Type B pancreatic cell (in vitro differentiated cells): Measurements from ENCODE around the gene DNAH6. TPM values are rescaled to one million over a fixed set of nuclear protein-coding genes. Genes with fewer than 3 reads are reported as not detected.
"Not testable (repeated sequence)": the region's sequence is repeated elsewhere in the genome, so short reads cannot be mapped to it uniquely, and the experiment has no call there.

Source experiments
- DNase-seq: peaks from one replicate; pipeline ENCODE4 v3.0.0; 2021; ENCODE audit warnings: mixed read lengths; ENCODE audit not compliant: unreplicated experiment; ENCODE audit errors: extremely low spot score
- H3K27ac Mint-ChIP-seq: 2 replicates; pipeline ENCODE4 v1.8.0; 2021; ENCODE audit warnings: mild to moderate bottlenecking, mixed read lengths
- H3K27me3 Mint-ChIP-seq: 2 replicates; pipeline ENCODE4 v1.8.0; 2021; ENCODE audit warnings: mixed read lengths
- H3K36me3 Mint-ChIP-seq: 2 replicates; pipeline ENCODE4 v1.8.0; 2021; ENCODE audit warnings: mixed read lengths
- H3K4me1 Mint-ChIP-seq: one replicate; pipeline ENCODE4 v1.8.0; 2021; ENCODE audit warnings: mixed read lengths; ENCODE audit not compliant: unreplicated experiment
- H3K4me3 Mint-ChIP-seq: 2 replicates; pipeline ENCODE4 v1.8.0; 2021; ENCODE audit warnings: mild to moderate bottlenecking, mixed read lengths
- H3K9me3 Mint-ChIP-seq: 2 replicates; pipeline ENCODE4 v1.8.0; 2021; ENCODE audit warnings: mixed read lengths
- CTCF ChIP-seq: fragments of 200-600 bp; sonication (generic); conservative IDR thresholded peaks from 2 replicates; pipeline ENCODE4 v1.5.0; 2021; ENCODE audit warnings: antibody characterized with exemption, mild to moderate bottlenecking
- long read RNA-seq: library from polyadenylated mRNA; unstranded; transcript quantifications from one replicate; pipeline ENCODE4 v2.0.0, GENCODE V29; 2020
- total RNA-seq: library from RNA; stranded (reverse); gene quantifications from 2 replicates; pipeline ENCODE4 v1.2.1, GENCODE V29; 2021; ENCODE audit warnings: low replicate concordance

Gene DNAH6
- 0.62 and 3.8 TPM in 2 replicates for total RNA-seq
- long read RNA-seq: 0 reads

- H3K27ac Mint-ChIP-seq: peak within 1 kb of the TSS; percentile 76
- peaks cover 13% of the 10 kb centered on the region for H3K27me3 Mint-ChIP-seq
- TF ChIP-seq CTCF: no peak
- no peaks in the 10 kb centered on the region for H3K4me1 Mint-ChIP-seq
- no peaks in the 10 kb centered on the region for H3K36me3 Mint-ChIP-seq
- peaks cover 3% of the 10 kb centered on the region for H3K9me3 Mint-ChIP-seq
- peak within 1 kb of the TSS; percentile 87 for H3K4me3 Mint-ChIP-seq
- DNase-seq: peak; percentile 80
Measured at GRCh38 chr2:84516234-84516986, at the start of gene DNAH6. Gene DNAH6 (plus strand): TSS chr2:84516498. CDS start chr2:84517827, 1,329 bp downstream.

GRCh38 chr2:84467389-84467788 is 48.9 kb upstream of the DNAH6 start:
- no peak overlapping the region for H3K27ac Mint-ChIP-seq
- H3K27me3 Mint-ChIP-seq: no peaks in the 10 kb centered on the region
- TF ChIP-seq CTCF: no peak
- H3K36me3 Mint-ChIP-seq: peaks cover 6% of the 10 kb centered on the region
- H3K9me3 Mint-ChIP-seq: peaks cover 4% of the 10 kb centered on the region
- peaks cover 5% of the 10 kb centered on the region for H3K4me1 Mint-ChIP-seq
- no peak for DNase-seq
- H3K4me3 Mint-ChIP-seq: no peak overlapping the region

- H3K27ac Mint-ChIP-seq, H3K4me3 Mint-ChIP-seq, H3K9me3 Mint-ChIP-seq, DNase-seq, H3K36me3 Mint-ChIP-seq, H3K4me1 Mint-ChIP-seq, H3K27me3 Mint-ChIP-seq: not testable (repeated sequence)
Measured at GRCh38 chr2:84472423-84472822, 43.9 kb upstream of the DNAH6 start.

- no peak overlapping the region for H3K4me3 Mint-ChIP-seq
- peaks cover 3% of the 10 kb centered on the region for H3K36me3 Mint-ChIP-seq
- no peaks in the 10 kb centered on the region for H3K27me3 Mint-ChIP-seq
- TF ChIP-seq CTCF: no peak
- H3K4me1 Mint-ChIP-seq: no peaks in the 10 kb centered on the region
- H3K27ac Mint-ChIP-seq: no peak overlapping the region
- DNase-seq: no peak
- H3K9me3 Mint-ChIP-seq: peaks cover 11% of the 10 kb centered on the region
Measured at GRCh38 chr2:84472856-84473565, 43.3 kb upstream of the DNAH6 start.

- no peak for DNase-seq
- Mint-ChIP-seq H3K9me3 (peaks cover 11% of the 10 kb centered on the region), H3K4me3 (peak overlapping the region; percentile 15), H3K27me3 (no peaks in the 10 kb centered on the region), H3K36me3 (peaks cover 3% of the 10 kb centered on the region), H3K4me1 (no peaks in the 10 kb centered on the region), H3K27ac (peak overlapping the region; percentile 11)
- TF ChIP-seq CTCF: no peak
Measured at GRCh38 chr2:84474176-84474575, 42.1 kb upstream of the DNAH6 start.

GRCh38 chr2:84477886-84478285 is 38.4 kb upstream of the DNAH6 start:
- H3K4me1 Mint-ChIP-seq: no peaks in the 10 kb centered on the region
- H3K9me3 Mint-ChIP-seq: peaks cover 11% of the 10 kb centered on the region
- H3K27me3 Mint-ChIP-seq: no peaks in the 10 kb centered on the region
- no peak for DNase-seq
- TF ChIP-seq CTCF: no peak
- no peak overlapping the region for H3K4me3 Mint-ChIP-seq
- no peak overlapping the region for H3K27ac Mint-ChIP-seq
- H3K36me3 Mint-ChIP-seq: no peaks in the 10 kb centered on the region
